ENCODE results near the gene RAD23A. TPM values are rescaled to one million over a fixed set of nuclear protein-coding genes. Genes with fewer than 3 reads are reported as not detected.

Gene RAD23A
- total and polyA plus RNA-seq, 2 of the 4 experiments (the other 2 are of a cell fraction), result 54.3 to 67.8 TPM

- Histone ChIP-seq H2BK120ac (ENCODE audit: low read depth, low read length) (no peak overlapping the region), H3K4me1 (ENCODE audit: control insufficient read depth, insufficient read depth, low read length) (peaks cover 2% of the 10 kb centered on the region; the same call in 1 of the 2 replicates), H3K9me1 (ENCODE audit: insufficient read depth, low read length) (0 out of 2 replicates have a peak, but pooled peaks cover 2% of the 10 kb centered on the region), H3K4me3 (ENCODE audit: insufficient read depth, low read depth, low read length) (no peak overlapping the region), H3K9ac (ENCODE audit: low read depth, low read length) (no peak overlapping the region), H2AK5ac (ENCODE audit: low read depth, low read length) (no peak overlapping the region), H3K36me3 (ENCODE audit: control insufficient read depth, insufficient read depth, low read length) (no peaks in the 10 kb centered on the region), H4K8ac (ENCODE audit: low read depth in 2 of 2, low read length in 2 of 2) (no peak overlapping the region), H2AFZ (replicated peaks; ENCODE audit: low read length, poor library complexity) (no peak overlapping the region), H3K4me2 (ENCODE audit: low read depth, low read length) (no peak overlapping the region), H4K5ac (ENCODE audit: low read depth, low read length) (no peak overlapping the region), H3K56ac (ENCODE audit: extremely low read depth, insufficient read depth, low read length) (no peak overlapping the region), H2BK5ac (ENCODE audit: low read depth, low read length, poor library complexity, severe bottlenecking) (no peak overlapping the region), H2BK15ac (ENCODE audit: low read depth, low read length) (no peak overlapping the region), H3K14ac (replicated peaks; ENCODE audit: low read depth, low read length) (no peak overlapping the region), H3K79me1 (ENCODE audit: low read depth in 1 of 2, low read length in 2 of 2) (no peaks in the 10 kb centered on the region), H3K4ac (ENCODE audit: low read depth, low read length) (no peak overlapping the region), H3K23ac (ENCODE audit: low read depth, low read length) (no peak overlapping the region), H4K20me1 (ENCODE audit: insufficient read depth, low read length) (no peaks in the 10 kb centered on the region), H3K18ac (ENCODE audit: low read depth, low read length) (no peak overlapping the region), H4K91ac (ENCODE audit: insufficient read depth, low read depth, low read length) (no peak overlapping the region), H3K27ac (ENCODE audit: insufficient read depth, low read length) (no peak overlapping the region), H3K27me3 (ENCODE audit: control insufficient read depth, insufficient read depth, low read length) (no peaks in the 10 kb centered on the region), H3K9me3 (ENCODE audit: control insufficient read depth, insufficient read depth, low read length) (no peaks in the 10 kb centered on the region), H2BK20ac (ENCODE audit: low read depth, low read length) (no peak overlapping the region), H2AK9ac (replicated peaks; ENCODE audit: low read depth, low read length, poor library complexity) (peak overlapping the region; percentile 78)
- WGBS, 2 experiments (ENCODE audit: extremely low coverage in 2 of 2, insufficient read length in 1 of 2), result 68% methylated on average over 11 of the region's 16 CpGs; no CpG with 5 or more reads in 1 of the 2 experiments
- CTCF ChIA-PET, result no interaction called here
- dilution Hi-C loops (cut with HindIII; ENCODE audit: low sequenced_read_pairs, unreplicated experiment) (no loop called here), intact Hi-C loops (cut with micrococcal nuclease) (no loop called here), in situ Hi-C loops (cut with MboI; ENCODE audit: low sequenced_read_pairs) (loop anchor here (10.0 kb wide), 1 partner anchor 622 kb away; no protein-coding TSS in a partner anchor)
- DNase-seq (no peak), ATAC-seq (ENCODE audit: low read depth) (no peak)
- POLR2A ChIA-PET (ENCODE audit: unreplicated experiment), result no interaction called here
- no peak for TF ChIP-seq RFX5 (IDR thresholded peaks at IDR 0.05; ENCODE audit: low read depth, low read length)
- no peak for TF ChIP-seq FOS (IDR thresholded peaks at IDR 0.05; ENCODE audit: low read depth, low read length)
- TF ChIP-seq MXI1 (IDR thresholded peaks at IDR 0.05; ENCODE audit: borderline replicate concordance, low read depth, low read length), result no peak
- TF ChIP-seq SMC3 (IDR thresholded peaks at IDR 0.05; ENCODE audit: low read depth, low read length), result no peak
- TF ChIP-seq CHD1 (IDR thresholded peaks at IDR 0.05; ENCODE audit: low read depth, low read length), result no peak
- TF ChIP-seq CTCF (conservative IDR thresholded peaks at IDR 0.05; ENCODE audit: low read depth, low read length), result no peak
- no peak for TF ChIP-seq MAZ (IDR thresholded peaks at IDR 0.05; ENCODE audit: borderline replicate concordance, low read depth, low read length)
- no peak for TF ChIP-seq POLR2A (IDR thresholded peaks at IDR 0.05; ENCODE audit: low read depth, low read length)
- TF ChIP-seq CEBPB (IDR thresholded peaks at IDR 0.05; ENCODE audit: low read depth, low read length), result no peak
- no peak for TF ChIP-seq NFE2L2 (IDR thresholded peaks at IDR 0.05; ENCODE audit: low read depth, low read length)
- no peak for TF ChIP-seq BHLHE40 (IDR thresholded peaks at IDR 0.05; ENCODE audit: low read depth, low read length)
- TF ChIP-seq RCOR1 (IDR thresholded peaks at IDR 0.05; ENCODE audit: insufficient replicate concordance, low read length), result no peak
- TF ChIP-seq MAFK (IDR thresholded peaks at IDR 0.05; ENCODE audit: low read depth, low read length), result no peak
- BruUV-seq (replicated peaks), result no TSS peak
Measured at GRCh38 chr19:12973236-12973635, 27.6 kb downstream of the RAD23A start.

Data from IMR-90 (cell line).